Measurements from ENCODE around the gene GMDS. TPM values are rescaled to one million over a fixed set of nuclear protein-coding genes. Genes with fewer than 3 reads are reported as not detected.
A peak's percentile ranks its signal among the peaks of the same experiment; 100 is the strongest.
"Not testable (repeated sequence)": the region's sequence is repeated elsewhere in the genome, so short reads cannot be mapped to it uniquely, and the experiment has no call there.

Gene GMDS
- total RNA-seq, 1 donor from 2014 or later, result 32.9 TPM

GRCh38 chr6:1686117-1687098, 559.0 kb downstream of the GMDS start:
- DNase-seq (ENCODE audit: low read depth), result peak; percentile 91

GRCh38 chr6:1679688-1680068, 565.7 kb downstream of the GMDS start:
- DNase-seq (ENCODE audit: low read depth), result peak; percentile 67

- DNase-seq (ENCODE audit: low read depth), result no peak
These were observed 566.2 kb downstream of the GMDS start for GRCh38 chr6:1679031-1679687.

DNA sequence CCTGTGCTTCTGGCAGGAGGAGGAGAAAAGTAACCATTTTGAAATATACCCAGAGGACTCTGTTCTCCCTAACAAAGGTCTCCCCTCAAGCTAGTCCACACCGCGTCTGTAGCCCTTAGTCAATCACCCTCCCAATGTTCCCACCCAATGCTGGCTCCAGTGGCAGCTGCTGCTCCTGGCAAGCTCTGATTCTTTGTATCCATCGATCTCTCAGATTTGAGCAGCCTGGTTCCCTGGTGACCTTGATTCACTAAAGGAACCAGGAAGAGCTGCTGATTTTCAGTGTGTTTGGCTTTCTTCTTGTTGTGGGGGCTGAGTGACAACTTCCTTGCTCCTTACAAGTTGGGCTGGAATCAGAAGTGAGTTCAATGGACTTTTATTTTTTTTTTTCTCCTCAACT, 567.2 kb downstream of the GMDS start:
- DNase-seq (ENCODE audit: low read depth), result no peak

- no peak for DNase-seq (ENCODE audit: low read depth)
These were observed 573.0 kb downstream of the GMDS start for GRCh38 chr6:1672379-1672778.

DNA sequence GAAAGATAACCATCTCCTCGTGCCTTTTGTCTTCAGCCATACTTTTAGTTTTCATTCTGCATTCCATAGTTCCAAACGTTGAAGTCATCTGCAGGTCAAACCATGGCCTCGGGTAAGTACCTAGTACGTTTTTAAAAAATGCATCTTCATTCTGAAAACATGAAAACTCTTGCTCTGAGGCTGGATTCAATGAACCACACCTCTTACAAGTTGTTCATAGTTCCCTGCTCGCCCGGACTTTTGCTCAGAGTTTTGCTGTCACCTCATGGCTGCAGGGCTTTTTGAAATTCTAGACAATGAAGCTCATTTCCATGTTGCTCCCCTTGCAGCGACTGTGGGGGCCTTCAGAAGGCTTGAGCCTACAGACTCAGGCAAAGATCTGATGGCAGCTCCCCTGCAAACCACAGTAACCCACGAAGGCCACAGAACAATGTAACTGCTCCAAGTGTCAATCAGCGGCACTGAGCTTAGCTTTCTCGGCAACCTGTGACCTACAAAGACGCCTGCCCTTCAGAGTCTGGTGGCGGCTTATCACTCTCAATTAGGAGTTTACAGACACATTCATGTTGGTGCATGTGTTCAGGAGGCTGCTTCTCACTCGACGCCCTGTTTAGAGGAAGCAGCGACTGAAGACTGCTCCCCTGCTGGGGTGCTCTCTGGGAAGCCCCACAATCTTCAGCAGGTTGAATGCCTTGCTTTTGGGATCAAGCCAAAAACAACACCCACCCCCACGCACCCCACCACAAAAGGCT, 574.5 kb downstream of the GMDS start:
- peak; percentile 28 for DNase-seq (ENCODE audit: low read depth)

- no peak for DNase-seq (ENCODE audit: low read depth)
These were observed 575.4 kb downstream of the GMDS start for GRCh38 chr6:1669996-1670395.

DNA sequence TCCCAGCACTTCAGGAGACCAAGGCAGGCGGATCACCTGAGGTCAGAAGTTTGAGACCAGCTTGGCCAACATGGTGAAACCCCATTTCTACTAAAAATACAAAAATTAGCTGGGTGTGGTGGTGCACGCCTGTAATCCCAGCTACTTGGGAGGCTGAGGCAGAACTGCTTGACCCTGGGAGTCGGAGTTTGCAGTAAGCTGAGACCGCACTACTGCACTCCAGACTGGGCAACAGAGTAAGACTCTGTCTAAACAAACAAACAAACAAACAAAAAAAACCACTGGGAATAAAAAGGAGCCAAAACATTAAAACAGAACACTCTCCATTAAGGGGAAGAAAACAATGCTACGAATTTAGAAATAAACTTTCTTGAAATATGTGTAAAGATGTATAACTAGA, 576.9 kb downstream of the GMDS start:
- DNase-seq (ENCODE audit: low read depth), result not testable (repeated sequence)

GRCh38 chr6:1667805-1668175, 577.6 kb downstream of the GMDS start:
- DNase-seq (ENCODE audit: low read depth), result no peak

DNA sequence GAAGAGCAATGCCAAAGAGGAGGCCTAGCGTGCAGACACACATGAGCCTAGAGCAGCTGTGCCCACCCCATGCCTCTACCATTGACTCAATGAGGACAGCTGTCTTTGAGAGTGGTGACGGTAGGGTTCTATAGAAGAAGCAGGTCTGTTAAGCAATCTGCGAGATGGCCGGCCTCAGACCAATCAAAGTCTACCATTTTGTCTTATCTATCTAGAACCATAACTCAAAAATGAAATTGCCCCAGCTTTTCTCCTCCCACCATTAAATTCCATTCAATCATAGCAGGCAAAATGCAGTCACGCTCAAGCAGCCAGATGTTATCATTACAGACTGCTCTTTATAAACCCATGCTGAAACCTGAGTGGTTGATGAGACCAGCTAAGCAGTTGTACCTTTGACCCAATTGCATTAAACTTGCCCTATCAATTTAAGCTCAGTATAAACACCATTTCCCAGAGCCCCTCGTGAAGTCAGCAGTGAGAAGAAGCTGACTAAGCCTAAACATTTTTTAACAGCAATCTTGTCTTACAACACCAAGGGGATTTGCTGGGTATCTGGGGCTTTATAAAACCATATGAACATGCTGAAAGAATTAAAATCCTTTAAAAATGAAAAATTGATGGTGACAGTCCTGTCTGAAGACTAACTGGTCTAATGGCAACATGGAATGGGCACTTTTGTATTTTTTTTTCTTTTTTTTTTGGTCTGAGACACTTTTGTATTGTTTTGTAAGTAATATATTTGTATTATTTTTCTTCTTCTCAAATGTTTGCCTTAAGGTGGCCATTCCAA, 578.2 kb downstream of the GMDS start:
- DNase-seq (ENCODE audit: low read depth), result no peak

- DNase-seq (ENCODE audit: low read depth), result no peak
These were observed 580.2 kb downstream of the GMDS start for GRCh38 chr6:1665214-1665613.

DNA sequence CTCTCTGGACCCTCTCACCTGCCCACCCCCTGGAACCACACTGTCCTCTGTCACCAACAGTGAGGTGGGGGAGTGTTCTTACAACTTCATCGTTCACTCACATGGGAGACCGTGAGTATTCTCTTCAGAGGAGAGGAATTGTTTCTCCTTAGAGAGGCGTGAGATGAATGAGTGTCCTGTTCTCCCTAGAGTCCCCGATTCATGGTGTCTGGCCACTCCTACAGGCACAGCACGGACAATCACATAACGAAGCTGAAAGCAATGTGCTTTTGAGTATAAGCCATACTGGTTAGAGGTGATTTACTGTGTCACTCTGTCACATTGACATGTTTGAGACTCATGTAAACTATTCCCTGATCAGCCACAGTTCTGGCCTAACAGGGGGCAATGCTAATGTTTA, 581.1 kb downstream of the GMDS start:
- no peak for DNase-seq (ENCODE audit: low read depth)

DNA sequence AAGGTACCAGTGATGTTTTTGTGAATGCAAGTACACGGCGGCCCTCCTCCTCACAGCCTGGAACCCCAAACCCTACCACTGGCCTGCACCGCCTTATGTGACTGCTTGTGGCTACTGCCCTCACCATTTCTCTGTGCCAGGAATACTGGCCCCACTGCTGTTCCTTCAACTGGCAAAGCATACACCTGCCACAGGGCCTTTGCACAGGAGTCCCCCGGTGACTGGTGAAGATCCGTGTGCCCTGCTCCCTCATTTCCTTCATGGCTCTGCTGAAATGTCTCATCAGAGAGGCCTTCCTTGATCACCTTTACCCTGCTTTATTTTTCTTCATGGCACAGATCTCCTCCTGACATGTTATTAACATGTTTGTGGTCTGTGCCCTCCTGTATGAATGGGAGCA, 581.9 kb downstream of the GMDS start:
- DNase-seq (ENCODE audit: low read depth), result no peak

DNA sequence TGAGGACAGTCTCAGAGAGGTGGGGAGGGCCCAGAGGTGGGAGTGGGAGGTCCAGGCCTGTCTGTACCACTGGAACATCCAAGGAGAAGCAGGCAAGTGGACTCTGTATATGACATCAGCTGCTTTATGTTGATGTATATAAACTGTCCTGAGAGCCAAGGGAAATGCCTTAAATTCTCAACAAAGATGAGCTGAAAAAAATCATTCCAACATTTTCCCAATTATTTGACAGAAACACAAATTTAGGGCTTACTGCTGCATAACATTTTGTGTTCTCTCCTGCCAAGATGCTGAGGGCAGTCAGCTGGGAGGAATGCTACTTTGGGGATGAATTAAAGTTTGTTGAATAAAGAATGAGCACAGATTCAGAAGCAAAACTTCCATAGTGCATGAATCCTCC, 582.9 kb downstream of the GMDS start:
- DNase-seq (ENCODE audit: low read depth), result no peak

- no peak for DNase-seq (ENCODE audit: low read depth)
These were observed 585.6 kb downstream of the GMDS start for GRCh38 chr6:1659816-1660215.

DNA sequence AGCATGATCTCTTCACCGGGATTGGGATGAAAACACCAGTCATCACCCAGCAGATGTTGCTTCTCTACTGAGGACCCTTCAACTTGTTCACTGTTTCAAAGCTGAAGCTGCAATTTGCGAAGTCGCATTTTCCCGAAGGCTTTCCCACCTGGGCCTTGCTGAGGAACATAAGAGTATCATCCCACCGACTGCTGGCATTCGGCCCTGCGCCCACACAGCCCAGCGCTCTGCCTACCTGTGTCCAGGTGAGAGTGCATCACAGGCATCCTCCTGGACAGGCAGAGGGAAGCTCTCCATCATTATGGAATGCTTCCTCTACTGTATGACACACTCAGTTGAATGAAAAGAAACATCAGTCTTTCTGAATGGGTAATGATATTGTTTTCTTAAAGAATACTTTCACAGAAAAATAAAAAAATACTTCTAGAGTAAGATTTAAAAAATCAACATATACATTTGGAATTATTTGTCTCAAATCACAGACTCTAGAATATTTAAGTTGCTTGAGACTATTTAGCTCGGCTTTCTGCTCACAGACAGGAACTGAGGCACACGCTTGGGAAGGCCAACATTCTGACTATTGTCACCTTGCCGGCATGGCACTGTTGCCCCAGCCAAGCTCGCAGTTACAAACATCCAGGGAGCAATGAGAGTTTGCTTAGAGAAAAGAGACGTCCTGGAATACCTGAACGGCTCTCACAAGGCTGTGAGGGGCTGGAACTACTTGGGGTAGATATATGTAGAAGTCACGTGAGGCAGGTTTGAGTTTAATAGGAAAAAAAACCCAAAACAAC, 587.0 kb downstream of the GMDS start:
- DNase-seq (ENCODE audit: low read depth), result no peak

DNA sequence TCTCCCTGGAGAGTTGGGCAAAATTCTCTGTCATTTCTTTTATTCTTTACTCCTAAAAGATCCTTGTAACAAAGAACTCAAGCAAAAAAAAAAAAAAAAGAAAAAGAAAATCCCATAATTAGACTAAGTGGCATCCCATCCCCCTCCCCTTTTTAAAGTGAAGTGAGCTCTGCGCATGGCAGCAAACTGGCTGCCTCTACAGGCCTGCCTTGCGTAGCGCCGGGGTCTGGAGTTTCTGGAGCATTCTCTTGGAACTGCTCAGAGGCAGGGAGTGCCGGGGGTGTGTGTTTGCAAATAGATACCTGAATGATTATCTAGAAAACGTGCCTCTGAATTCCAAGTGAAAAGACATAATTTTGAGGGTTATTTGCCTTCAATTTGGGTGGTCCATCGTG, 587.6 kb downstream of the GMDS start:
- DNase-seq (ENCODE audit: low read depth), result no peak

DNA sequence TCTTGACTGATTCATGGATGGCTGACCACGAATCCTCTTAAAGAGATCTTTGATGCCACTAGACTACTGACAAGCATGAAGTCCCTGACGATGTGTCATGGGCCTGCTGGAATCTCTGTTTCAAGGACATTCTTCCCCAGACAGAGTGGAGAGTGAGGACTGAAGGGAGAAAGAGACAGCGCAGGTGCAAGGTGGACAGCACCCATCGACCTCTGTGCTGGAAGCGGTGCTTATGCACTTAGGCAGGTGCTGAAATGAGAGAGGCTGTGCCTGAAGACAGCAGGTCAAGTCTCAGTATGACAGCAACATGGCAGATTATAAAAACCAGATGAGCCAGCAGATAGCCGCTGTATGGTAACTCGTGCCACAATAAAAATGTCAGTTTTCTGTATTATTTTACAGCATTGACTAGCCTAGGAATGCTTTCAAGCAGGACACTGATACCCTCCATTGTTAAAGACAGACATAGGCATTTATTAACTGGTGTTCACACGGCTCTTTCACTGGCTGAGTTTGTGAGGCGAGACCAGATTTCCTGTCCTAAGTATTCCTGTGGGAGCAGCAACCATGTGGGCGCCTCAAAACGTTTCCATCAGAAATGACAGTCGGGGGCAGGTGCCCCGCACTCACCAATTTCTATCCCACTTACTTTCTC, 588.2 kb downstream of the GMDS start:
- peak; percentile 69 for DNase-seq (ENCODE audit: low read depth)

DNA sequence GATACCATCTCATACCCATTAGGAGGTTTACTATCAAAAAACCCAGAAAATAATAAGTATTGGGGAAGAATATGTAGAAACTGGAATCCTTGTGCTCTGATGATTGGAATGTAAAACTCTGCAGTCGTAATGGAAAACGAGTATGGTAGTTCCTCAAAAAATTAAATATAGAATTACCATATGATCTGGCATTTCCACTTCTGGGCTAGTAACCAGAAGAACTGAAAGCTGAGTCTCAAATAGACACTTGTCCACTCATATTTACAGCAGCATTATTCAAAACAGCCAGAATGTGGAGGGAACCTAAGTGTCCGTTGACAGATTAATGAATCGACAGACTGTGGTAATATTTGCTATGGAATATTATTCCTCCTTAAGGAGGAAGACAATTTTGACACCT, 591.4 kb downstream of the GMDS start:
- no peak for DNase-seq (ENCODE audit: low read depth)

DNA sequence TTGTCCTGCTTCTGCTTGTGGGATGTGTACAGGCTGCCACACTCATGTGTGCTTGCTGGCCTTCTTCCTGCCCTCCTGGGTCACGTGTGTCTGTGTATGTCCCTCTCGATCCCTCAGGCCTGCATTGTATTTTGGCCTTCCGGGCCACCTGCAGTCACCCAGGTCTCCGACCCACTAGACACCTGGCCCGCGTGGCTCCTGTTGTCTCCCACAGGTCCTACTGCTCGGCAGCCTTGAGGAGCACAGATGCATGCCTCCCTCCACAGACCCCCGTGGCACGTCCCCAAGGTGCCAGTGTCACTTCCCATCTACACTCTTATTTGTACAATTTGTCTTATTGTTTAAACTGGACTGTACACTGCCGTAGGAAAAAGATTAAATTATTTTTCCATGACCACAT, 592.6 kb downstream of the GMDS start:
- no peak for DNase-seq (ENCODE audit: low read depth)

All from renal cortical epithelial cell (primary cell).